ENCODE results near the gene FRRS1. TPM values are rescaled to one million over a fixed set of nuclear protein-coding genes. Genes with fewer than 3 reads are reported as not detected.

Gene FRRS1
- polyA plus RNA-seq, 3 donors: 0.61 to 2.1 (median 2.1) TPM

DNA sequence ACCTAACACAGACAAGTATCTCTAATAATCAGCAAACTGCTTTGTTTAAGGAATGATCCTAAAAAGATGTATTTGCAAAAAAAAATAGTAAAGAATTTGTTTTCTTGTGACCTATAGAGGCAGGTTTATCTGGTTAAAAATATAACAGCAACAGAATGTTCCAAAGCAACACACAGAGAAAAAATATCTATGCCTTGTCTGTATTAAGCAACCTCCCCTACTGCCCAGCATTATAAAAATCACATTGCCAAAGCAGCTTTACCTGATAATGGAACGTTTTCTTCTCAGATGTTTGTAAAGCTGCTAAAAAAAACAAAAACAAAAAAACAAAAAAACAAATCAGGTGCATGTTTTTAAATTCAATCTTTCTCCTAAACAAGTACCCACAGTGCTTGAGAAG, 95.9 kb downstream of the FRRS1 start:
- no peak overlapping the region for H3K4me2 ChIP-seq (replicated peaks; ENCODE audit: extremely low read depth, low read length, poor library complexity, severe bottlenecking)
- WGBS (ENCODE audit: insufficient coverage): 100% methylated on average over 1 of the region's 1 CpG
- no peak overlapping the region for H3K4me3 ChIP-seq (replicated peaks in 1 of 3; ENCODE audit: low read depth in 2 of 3, low read length in 3 of 3)
- intact Hi-C loops (cut with micrococcal nuclease): no loop called here
- Mint-ChIP-seq H3K4me3 (no peak overlapping the region), H3K4me1 (no peaks in the 10 kb centered on the region), H3K9me3 (peaks cover 0 to 2% (median 0%) of the 10 kb centered on the region in 7 donors), H3K36me3 (no peaks in the 10 kb centered on the region), H3K27ac (no peak overlapping the region), H3K27me3 (ENCODE audit: low read depth in 3 of 3) (no peaks in the 10 kb centered on the region)
- peaks cover 0 to 3% of the 10 kb centered on the region in 2 donors for H3K27me3 ChIP-seq (ENCODE audit: control insufficient read depth in 2 of 2, insufficient read depth in 2 of 2, low read length in 2 of 2)
- H3K9me3 ChIP-seq (replicated peaks in 1 of 2; ENCODE audit: control insufficient read depth in 1 of 2, insufficient read depth in 1 of 2, low read length in 2 of 2): no peaks in the 10 kb centered on the region
- no peak overlapping the region for H2AFZ ChIP-seq (ENCODE audit: insufficient read depth, low read depth, low read length, poor library complexity, severe bottlenecking)
- no peaks in the 10 kb centered on the region for H4K20me1 ChIP-seq (ENCODE audit: insufficient read depth, low read length)
- no peaks in the 10 kb centered on the region for H3K36me3 ChIP-seq (replicated peaks in 1 of 2; ENCODE audit: control insufficient read depth in 1 of 2, insufficient read depth in 2 of 2, low read length in 2 of 2)
- TF ChIP-seq, protein P1, sequence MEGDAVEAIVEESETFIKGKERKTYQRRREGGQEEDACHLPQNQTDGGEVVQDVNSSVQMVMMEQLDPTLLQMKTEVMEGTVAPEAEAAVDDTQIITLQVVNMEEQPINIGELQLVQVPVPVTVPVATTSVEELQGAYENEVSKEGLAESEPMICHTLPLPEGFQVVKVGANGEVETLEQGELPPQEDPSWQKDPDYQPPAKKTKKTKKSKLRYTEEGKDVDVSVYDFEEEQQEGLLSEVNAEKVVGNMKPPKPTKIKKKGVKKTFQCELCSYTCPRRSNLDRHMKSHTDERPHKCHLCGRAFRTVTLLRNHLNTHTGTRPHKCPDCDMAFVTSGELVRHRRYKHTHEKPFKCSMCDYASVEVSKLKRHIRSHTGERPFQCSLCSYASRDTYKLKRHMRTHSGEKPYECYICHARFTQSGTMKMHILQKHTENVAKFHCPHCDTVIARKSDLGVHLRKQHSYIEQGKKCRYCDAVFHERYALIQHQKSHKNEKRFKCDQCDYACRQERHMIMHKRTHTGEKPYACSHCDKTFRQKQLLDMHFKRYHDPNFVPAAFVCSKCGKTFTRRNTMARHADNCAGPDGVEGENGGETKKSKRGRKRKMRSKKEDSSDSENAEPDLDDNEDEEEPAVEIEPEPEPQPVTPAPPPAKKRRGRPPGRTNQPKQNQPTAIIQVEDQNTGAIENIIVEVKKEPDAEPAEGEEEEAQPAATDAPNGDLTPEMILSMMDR (IDR thresholded peaks at IDR 0.05): no peak
- DNase-seq: no peak
- H3K27ac ChIP-seq (ENCODE audit: low read depth in 1 of 2, low read length in 2 of 2): no peak overlapping the region
- no peaks in the 10 kb centered on the region for H3K79me2 ChIP-seq (ENCODE audit: insufficient read depth, low read length)
- no peak overlapping the region for H3K9ac ChIP-seq (ENCODE audit: insufficient read depth, low read length, poor library complexity, severe bottlenecking)
- H3K4me1 ChIP-seq (ENCODE audit: control insufficient read depth in 1 of 2, insufficient read depth in 2 of 2, low read length in 2 of 2): no peaks in the 10 kb centered on the region

DNA sequence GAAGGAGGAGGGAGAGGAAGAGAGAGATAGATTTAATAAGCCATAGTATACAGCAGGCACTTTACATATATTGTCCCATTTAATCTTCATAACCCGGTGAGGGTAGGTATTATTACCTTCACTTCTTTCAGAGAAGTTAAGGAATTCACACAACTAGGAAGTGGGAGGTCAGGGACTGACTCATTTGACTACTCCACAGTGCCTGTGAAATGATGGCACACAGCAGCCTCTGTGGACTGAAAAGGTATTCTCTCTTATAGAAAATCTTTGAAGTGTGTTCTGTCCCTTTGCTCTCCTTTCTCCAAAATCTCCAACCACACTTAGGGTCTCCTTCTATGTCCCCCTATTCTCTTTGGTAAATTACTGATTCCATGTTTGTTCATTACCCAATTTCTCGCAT, 96.6 kb downstream of the FRRS1 start:
- H3K4me1 ChIP-seq (ENCODE audit: control insufficient read depth in 1 of 2, insufficient read depth in 2 of 2, low read length in 2 of 2): no peaks in the 10 kb centered on the region
- H3K27me3 Mint-ChIP-seq (ENCODE audit: low read depth in 3 of 3): no peaks in the 10 kb centered on the region

More for the DNA sequence above, 96.6 kb downstream of the FRRS1 start:
- H3K4me2 ChIP-seq (replicated peaks; ENCODE audit: extremely low read depth, low read length, poor library complexity, severe bottlenecking): no peak overlapping the region
- intact Hi-C loops (cut with micrococcal nuclease): no loop called here
- H3K79me2 ChIP-seq (ENCODE audit: insufficient read depth, low read length): no peaks in the 10 kb centered on the region
- Mint-ChIP-seq H3K27ac (no peak overlapping the region), H3K4me3 (no peak overlapping the region), H3K36me3 (no peaks in the 10 kb centered on the region), H3K9me3 (peaks cover 0 to 2% (median 0%) of the 10 kb centered on the region in 7 donors), H3K4me1 (no peaks in the 10 kb centered on the region)
- WGBS (ENCODE audit: insufficient coverage): no CpG with 5 or more reads among the region's 2 CpGs
- no peaks in the 10 kb centered on the region for H3K36me3 ChIP-seq (replicated peaks in 1 of 2; ENCODE audit: control insufficient read depth in 1 of 2, insufficient read depth in 2 of 2, low read length in 2 of 2)
- no peaks in the 10 kb centered on the region for H3K9me3 ChIP-seq (replicated peaks in 1 of 2; ENCODE audit: control insufficient read depth in 1 of 2, insufficient read depth in 1 of 2, low read length in 2 of 2)
- peaks cover 0 to 3% of the 10 kb centered on the region in 2 donors for H3K27me3 ChIP-seq (ENCODE audit: control insufficient read depth in 2 of 2, insufficient read depth in 2 of 2, low read length in 2 of 2)
- TF ChIP-seq, protein P1 (IDR thresholded peaks at IDR 0.05): no peak
- no peaks in the 10 kb centered on the region for H4K20me1 ChIP-seq (ENCODE audit: insufficient read depth, low read length)
- no peak overlapping the region for H3K4me3 ChIP-seq (replicated peaks in 1 of 3; ENCODE audit: low read depth in 2 of 3, low read length in 3 of 3)
- no peak overlapping the region for H3K27ac ChIP-seq (ENCODE audit: low read depth in 1 of 2, low read length in 2 of 2)
- H2AFZ ChIP-seq (ENCODE audit: insufficient read depth, low read depth, low read length, poor library complexity, severe bottlenecking): no peak overlapping the region
- H3K9ac ChIP-seq (ENCODE audit: insufficient read depth, low read length, poor library complexity, severe bottlenecking): no peak overlapping the region
- DNase-seq: no peak
